NCI-H748 (cell line): ENCODE measurements around the gene DUSP12.

Source experiments
- DNase-seq: peaks from one replicate; lab custom pipeline; 2025; ENCODE audit not compliant: unreplicated experiment; lab: John Stamatoyannopoulos, UW

Gene DUSP12

DNA sequence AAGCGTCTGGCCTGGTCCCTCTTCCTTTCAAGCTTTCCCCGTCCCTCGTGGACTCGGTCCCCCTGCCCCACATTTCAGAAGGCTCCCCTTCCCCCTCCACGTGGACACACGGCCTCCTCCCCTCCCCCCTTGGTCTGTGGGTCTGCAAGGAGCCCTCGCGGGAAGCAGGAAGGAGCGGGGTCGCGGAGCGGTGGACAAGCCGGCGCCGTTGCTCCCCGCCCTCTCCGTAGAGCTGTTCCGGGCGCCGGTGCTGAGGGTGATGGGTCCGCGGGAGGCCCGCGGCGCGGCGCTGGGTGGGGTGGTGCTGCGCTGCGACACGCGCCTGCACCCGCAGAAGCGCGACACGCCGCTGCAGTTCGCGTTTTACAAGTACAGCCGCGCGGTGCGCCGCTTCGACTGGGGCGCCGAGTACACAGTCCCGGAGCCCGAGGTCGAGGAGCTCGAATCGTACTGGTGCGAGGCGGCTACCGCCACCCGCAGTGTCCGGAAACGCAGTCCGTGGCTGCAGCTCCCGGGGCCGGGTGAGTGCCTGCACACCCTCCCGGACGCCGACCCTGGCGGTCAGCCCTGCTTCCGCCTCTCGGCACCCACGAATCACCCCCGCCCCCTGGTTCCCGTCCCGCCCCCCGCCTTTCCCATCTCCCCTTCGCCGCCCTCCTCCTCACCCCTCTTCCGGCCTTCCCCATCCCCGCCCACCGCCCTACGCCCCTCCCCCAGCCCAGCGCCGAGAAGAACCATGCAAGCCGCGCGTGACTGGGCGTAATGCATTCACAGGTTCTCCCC, 22.9 kb upstream of the DUSP12 start:
- DNase-seq = peak; percentile 80

DNA sequence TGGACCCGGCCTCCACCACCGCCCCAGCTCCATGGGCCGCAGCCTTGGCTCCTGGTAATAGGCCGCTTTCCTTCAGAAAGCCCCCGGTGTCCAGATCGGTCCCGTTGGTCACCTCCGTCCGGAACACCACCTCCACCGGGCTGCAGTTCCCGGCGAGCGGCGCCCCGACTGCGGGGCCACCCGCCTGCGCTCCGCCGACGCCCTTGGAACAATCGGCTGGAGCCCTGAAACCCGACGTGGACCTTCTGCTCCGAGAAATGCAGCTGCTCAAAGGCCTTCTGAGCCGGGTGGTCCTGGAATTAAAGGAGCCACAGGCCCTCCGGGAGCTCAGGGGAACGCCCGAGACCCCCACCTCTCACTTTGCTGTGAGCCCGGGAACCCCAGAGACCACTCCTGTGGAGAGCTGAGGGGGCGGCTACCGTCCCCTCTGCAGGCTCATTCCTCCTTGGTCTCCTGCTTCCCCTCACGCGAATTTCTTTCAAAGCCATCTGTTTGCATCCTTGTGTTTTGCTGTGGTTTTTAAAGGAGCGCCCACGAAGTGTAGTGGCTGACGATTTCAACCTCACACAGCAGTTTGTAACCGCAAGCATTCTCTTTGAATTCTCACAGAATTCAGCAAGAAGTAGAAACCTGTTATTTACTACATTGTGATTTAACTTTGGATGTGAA, 22.2 kb upstream of the DUSP12 start:
- DNase-seq = no peak

DNA sequence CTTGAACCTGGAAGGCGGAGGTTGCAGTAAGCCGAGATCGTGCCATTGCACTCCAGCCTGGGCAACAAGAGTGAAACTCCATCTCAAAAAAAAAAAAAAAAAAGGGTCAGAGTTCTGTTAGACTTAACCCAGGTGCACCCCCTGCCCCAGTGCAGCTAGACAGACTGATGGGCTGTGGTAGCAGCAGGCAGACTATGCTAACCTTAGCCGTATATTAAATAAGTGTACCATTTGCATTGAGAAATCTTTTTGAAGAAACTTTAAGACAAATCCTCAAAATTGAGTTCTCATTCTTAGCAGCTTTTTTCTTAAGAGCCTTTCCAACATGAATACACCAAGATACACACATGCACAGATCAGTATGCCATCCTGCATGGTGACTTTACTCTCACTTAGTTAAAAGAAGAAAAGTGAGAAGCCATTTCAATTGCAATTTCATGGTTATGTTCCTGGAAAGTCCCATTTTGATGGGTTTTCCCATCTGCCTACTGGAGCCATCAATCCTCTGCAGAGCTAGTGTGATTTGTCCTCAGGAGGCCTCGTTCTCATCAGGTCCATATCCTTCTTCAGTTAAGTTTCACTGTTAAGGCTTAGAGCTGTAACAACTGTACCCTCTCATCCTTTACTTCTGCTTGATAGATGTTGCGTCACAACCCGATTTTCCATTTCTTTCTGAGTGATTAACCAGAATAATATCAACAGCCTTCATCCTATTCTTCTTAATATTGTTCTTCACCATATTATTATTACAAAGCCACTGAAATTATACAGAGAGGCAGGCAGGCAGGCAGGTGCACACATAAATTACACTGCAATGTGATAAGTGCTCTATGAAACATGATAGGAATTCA, 21.0 kb upstream of the DUSP12 start:
- no peak for DNase-seq

DNA sequence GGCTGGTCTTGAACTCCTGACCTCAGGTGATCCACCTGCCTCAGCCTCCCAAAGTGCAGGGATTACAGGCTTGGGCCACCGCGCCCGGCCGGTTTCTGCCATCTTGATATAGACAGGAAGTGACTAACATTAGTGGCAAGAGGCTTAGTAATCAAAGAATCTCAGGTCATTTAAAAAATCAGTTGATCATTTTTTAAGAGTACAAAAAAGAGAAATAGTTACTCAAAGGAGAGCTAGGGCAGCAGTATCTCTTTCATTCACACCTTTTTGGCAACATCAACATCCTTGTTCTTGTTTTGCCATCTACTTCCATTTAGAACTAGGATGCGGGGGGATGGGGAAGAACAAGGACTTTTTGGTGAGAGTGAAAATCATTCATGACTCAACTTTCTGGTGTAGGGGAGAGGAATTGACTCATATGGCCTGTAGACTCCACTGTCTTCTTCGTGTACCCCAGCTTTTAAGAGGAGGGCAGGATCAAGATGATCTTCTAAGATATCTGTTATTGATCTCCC, 19.5 kb upstream of the DUSP12 start:
- no peak for DNase-seq

DNA sequence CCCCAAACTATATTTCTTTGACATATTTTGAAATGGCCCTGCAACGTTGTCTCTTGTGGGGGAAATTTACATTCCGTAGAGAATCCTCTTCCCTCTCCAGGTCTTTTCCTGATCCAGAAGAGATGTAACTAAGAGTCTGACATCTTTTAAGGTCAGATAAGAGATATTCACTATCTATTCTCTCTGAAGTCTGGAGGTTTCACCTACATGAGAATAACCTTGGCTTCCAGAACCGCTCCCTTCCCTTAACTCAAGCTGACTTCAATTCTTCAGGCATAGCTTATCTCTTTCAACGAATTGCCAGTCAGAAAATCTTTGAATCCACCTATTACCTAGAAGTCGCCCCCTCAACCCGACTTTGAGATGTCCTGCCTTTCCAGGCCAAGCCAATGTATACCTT, 18.3 kb upstream of the DUSP12 start:
- no peak for DNase-seq

DNA sequence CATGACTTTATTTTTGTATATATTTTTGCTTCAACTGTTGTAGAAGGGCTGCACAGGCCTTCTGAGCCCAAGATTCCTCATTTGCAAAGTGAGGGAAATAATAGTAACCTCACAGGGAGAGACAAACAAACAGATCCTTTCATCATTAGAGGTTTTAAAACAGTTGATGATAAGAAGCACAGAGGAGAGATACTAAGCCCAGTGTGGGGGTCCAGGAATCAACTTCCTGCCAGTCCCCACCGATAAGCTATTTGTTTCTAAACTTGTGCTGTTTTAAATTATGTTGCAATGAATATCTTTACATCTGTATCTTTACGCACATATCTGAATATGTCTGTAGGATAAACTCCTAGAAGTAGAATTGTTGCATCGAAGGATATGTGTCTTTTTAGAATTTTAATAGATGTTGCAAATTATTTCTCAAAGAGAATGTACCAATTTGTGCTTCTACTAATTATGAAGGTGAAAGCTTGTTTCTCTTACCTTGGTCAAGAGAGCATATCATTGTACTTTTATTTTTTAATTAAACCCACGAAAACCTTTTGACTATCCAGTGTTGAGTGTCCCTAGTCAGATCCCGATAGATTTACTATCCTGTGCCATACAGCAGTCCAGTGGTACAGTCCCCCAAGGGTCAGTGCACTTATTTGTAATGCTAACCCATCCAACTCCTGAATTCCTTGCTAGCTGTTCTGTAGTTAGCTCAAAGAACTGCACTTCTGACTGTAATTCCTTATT, 17.4 kb upstream of the DUSP12 start:
- DNase-seq = no peak

DNA sequence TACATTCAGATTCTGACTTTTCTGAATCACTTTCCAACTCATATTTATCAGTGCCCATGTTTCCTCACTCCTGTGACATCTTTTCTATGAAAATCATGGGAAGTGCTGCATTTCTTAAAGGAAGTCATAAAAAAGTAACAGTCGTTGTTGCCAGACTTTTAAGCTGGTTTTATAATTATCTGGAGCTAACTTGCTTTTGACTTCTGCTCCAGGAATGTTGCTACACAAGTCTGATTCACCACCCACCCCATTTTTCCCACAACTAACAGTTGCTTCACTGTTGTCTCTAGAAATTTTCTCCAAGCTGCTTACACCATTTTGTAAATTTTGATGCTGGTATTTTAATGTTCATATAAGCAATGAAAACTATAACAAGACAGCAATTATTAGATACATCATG, 16.1 kb upstream of the DUSP12 start:
- DNase-seq = no peak

DNA sequence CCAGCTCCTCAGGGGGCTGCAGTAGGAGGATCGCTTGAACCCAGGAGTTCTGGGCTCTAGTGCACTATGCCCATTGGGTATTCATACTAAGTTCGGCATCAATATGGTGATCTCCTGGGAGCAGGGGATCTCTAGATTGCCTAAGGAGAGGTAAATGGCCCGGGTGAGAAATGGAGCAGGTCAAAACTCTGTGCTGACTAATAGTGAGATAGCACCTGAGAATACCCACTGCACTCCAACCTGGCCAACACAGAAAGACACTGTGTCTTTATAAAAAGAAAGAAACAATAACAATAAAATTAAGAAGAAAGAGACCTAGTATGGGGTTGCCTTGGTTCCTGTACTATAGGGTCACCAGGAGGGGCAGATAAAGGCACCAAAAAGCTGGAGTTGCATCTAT, 13.7 kb upstream of the DUSP12 start:
- DNase-seq = no peak

DNA sequence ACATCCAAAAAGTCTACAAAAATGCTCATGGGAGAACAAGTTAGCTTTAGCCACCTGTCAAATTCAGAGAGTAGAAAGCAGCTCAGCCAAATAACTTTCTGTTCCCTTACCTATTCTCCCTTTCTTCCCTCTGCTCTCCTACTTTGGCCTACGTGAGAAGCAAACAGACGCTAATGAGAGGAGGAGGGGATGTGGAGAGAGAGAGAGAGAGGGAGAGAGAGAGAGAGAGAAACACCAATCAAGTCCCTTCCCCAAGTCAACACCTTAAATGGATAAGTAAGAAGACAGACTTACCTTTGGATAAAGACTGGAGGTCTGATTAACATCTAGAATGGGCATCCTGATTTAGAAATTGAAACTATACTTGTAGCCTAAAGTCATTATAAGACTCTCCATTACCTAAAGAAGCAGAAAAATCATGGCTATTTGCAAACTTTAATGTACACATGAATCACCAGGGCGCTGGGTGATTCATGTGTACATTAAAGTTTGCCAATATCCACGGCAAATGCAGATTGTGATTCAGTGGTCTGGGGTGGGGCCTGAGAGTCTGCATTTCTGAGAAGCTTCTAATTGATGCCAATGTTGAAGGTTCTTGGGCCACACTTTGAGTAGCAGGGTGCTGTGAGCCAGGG, 13.1 kb upstream of the DUSP12 start:
- no peak for DNase-seq

DNA sequence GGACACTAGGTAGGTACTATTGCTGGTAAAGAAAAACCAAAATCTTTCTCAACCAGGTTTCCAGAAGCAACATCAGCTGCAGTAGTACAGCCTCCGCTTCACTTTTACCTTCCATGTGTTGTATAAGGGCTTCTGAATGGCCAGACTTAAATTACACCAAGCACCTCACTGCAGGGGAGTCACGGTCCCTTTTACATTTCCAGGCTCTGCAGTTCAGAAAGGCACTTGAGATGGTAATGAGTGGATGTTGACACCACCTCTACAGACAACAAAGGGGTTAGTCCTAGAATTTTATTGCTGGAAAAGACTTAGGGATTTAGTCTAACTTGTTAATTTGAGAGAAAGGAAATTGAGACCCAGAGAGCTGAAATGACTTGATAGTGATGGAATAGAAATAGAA, 12.0 kb upstream of the DUSP12 start:
- DNase-seq = peak; percentile 32

DNA sequence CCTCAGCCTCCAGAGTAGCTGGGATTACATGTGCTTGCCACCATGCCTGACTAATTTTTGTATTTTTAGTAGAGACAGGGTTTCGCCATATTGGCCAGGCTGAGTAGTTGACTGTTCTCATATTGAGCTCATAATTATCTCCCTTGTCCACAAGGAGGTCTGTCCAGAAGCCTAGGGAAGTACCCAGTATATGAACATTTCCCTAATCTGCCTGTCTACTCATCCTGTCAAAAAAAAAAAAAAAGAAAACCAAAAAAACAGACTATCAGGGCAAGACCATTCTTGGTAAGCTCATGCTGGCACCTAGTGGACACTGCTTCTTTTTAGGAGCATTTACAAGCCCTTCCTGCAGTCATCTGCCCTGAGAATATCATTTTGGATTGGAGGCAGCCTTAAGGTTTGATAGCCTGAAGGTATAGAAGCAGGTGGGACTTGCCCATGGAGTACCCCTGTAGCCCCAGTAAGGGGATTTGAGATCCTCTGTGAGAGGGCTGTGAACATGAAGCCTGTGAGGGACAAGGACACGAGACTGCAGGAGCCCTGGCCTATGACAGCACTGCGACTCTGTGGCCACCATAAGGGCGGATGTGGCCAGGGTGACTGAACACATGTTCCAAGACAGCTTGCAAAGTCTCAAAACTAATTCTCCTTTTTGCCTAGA, 10.8 kb upstream of the DUSP12 start:
- DNase-seq = peak; percentile 56

DNA sequence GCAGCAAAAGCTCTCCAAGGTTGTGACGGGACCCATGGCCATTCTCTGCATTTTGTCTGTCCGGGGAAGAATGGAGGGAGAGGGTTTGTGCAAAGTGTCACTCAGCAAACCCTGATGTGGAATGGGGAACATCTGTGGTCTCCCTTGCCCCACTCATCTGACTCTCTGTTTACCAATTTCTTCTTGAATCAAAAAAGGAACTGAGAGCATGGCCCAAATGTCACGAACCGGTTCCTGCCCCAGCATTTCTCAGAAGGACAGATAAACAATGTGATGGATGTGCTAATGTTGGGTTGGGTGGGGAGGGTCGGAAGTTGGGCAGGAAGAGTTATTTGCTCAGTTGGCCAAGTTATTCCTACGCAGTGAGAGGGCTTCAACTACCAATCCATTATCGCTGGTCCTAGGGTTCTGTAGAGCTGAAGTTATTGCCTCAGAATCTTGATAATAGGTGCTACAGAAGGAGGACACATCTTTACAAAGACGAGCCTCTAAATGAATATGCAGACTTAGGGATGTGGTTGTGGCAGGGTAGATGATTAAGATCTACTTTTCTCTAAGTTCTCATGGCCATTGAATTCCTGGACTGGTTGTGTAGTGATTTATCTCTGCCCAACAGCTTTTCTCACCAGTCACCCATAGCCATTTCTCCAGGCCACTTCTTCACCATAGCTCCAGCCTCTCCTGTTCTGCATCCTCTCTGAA, 9.6 kb upstream of the DUSP12 start:
- no peak for DNase-seq

DNA sequence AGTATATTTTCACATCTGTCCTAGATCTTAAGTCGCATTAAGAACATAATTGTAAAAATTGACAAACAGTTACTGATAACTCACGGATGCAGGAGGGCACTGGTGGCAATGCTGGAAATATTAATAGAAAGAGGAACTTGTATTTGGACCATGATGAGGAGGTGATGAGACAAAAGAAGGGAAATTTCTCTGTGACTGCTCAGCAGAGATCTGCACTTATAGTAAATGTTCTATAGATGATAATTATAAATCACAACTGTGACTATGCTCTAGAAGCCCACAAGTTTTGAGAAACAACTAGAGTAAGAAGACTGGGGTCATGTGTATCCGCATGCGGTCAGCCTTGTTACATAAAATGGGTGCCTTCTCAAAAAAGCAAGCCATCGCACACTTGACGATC, 8.7 kb upstream of the DUSP12 start:
- DNase-seq = no peak

DNA sequence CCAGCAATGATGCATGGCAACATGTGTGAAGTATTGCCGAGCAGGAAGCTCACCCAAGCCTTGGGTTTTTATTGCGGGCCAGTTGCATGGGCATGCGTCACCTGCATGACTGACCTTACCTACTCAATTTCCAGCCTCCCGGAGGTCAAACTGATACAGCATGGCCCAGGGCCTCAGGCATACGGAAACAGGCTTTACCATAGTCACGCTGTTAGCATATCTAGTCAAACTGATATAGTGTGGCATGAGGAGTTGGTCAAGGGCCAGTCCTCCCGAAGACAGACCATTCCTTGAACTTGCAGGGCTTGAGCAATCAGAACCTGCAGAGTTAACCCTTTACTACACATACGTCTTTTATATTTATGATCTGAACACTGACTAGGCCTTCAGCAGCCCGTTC, 6.4 kb upstream of the DUSP12 start:
- DNase-seq = no peak

DNA sequence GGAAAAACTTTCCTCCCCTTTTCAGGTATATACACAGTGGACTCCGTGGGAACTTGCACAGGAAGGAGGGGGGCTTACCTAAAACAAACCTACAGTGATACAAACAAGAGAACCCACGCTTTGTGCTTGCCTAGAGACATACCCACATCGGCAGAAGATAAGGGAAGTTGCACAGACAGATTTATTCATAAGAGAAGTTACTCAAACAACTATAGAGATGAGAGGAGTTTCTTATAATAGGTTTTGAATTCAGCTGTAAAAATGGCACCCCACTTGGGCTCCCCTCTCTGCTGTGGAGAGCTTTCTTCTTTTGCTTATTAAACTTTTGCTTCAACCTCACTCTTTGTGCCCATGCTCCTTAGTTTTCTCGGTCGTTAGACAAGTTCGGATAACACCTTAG, 1.8 kb upstream of the DUSP12 start:
- no peak for DNase-seq

DNA sequence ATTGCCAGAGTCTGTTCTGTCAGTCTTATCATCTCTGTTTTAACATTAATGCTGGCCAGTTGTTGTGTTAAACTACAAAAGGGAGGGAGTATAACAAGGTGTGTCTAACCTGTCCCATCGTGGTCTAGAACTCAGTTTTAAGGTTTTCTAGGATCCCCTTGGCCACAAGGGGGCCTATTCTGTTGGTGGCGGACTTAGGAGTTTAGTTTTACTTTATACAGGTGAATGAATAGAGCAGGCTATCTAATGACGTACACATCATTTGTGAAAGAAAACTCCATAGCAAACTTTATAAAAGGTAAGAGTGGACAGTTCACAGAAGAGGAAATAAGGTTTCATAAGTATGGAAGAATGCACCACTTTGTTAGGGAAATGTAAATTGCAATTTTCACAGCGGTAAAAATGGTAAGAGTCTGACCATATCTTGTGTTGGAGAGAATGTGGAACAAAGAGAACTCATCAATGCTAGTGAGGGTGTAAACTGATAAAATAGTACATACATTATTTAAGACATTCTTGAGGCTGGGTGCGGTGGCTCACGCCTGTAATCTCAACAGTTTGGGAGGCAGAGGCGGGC, 14.0 kb downstream of the DUSP12 start:
- DNase-seq = peak; percentile 49

DNA sequence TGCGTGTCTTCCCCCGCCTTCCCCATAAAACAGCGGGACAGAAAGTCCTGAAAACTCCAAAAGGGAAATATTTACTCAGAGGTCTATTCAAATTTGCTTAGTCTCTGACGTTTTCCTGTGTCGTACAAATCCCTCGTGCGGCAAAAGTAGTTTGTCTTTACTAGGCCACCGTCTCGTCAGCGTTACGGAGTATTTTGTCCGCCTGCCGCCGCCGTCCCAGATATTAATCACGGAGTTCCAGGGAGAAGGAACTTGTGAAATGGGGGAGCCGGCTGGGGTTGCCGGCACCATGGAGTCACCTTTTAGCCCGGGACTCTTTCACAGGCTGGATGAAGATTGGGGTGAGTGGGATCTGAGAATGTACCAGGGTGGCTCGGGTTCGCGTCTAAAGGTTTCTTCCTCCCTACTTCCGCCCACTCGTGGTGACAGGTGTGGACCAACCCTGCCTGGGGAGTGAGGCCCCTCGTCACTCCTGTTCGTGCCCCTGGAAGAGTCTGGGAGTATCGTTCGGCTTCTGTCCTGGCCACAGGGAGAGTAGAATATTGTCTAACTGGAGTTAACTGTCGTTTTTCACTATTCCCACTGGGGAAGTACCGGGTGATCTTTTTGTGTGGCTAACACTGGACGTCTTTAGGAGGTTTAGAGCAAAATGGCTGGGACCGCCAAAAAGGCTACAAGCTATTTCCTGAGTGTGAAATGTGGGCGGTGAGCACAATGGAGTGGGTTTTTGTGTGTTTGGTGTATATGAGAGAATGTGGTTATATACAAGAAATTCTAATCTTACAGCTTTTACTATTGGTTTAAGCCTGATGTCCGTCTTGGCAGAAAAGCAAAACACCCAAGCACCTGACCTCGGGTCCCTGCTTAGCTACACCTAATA, 16.8 kb downstream of the DUSP12 start, which contains the start of gene ATF6:
Gene ATF6, plus strand, starts transcription at position 219 of the 880 bp plus-strand sequence. Its CDS starts 41 bp downstream, at position 260.
- peak; percentile 92 for DNase-seq

DNA sequence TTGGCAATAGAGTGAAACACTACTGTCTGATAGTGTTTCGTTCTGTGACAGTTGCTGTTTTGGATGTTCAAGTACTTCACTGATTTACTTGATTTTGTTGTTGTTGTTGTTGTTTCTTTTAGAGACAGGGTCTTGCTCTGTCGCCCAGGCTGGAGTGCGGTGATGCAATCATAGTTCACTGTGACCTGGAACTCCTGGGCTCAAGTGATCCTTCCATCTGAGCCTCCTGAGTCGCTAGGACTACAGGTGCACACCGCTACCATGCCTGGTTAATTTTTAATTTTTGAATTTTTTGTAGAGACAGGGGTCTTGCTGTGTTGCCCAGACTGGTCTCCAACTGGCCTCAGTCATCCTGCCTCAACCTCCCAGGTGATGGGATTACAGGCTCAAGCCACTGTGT, 18.9 kb downstream of the DUSP12 start:
- no peak for DNase-seq
